Panc1 (cell line): Measurements from ENCODE around the gene CYB5B. TPM values are rescaled to one million over a fixed set of nuclear protein-coding genes. Genes with fewer than 3 reads are reported as not detected.

Experiments used
- ATAC-seq: fragments of 200-7000 bp; cut with Tn5 transposase; 2 replicates; pipeline ENCODE4 v1.9.1; 2020; ENCODE audit warnings: mild to moderate bottlenecking, moderate library complexity
- BruUV-seq: library from RNA; stranded (reverse); fragments of 400-500 nt; replicated peaks from 2 replicates; lab custom pipeline; 2021; lab: Mats Ljungman, UMichigan
- CTCF ChIA-PET: fragments of 300-600 bp; sonication (Branson Sonifier 250); formaldehyde crosslinking; loops from one replicate; lab custom pipeline; 2022; ENCODE audit warnings: antibody characterized with exemption; lab: Charles Lee
- POLR2A ChIA-PET: fragments of 300-600 bp; sonication (Branson Sonifier 250); formaldehyde crosslinking; loops from one replicate; lab custom pipeline; 2022; ENCODE audit warnings: antibody characterized with exemption; lab: Charles Lee
- DNase-seq: peaks from one replicate; pipeline ENCODE4 v3.0.0-alpha.2; 2010; ENCODE audit warnings: low read depth, low spot score
- H3K27ac ChIP-seq: 2 replicates; pipeline ENCODE4 v1.5.1; 2011; ENCODE audit warnings: mild to moderate bottlenecking, low read length, inconsistent platforms
- H3K27me3 ChIP-seq: fragments of 200-500 bp; sonication (Bioruptor generic); 2 replicates; pipeline ENCODE4 v1.6.0; 2014; ENCODE audit warnings: low read length, inconsistent platforms; ENCODE audit not compliant: control insufficient read depth, insufficient read depth
- H3K36me3 ChIP-seq: fragments of 200-500 bp; sonication (Bioruptor generic); 2 replicates; pipeline ENCODE4 v1.5.1; 2014; ENCODE audit warnings: inconsistent platforms, mild to moderate bottlenecking, low read length, moderate library complexity; ENCODE audit not compliant: control insufficient read depth, insufficient read depth
- H3K4me1 ChIP-seq: 2 replicates; pipeline ENCODE4 v1.5.1; 2011; ENCODE audit warnings: inconsistent platforms, mild to moderate bottlenecking, low read length, moderate library complexity; ENCODE audit not compliant: control insufficient read depth, insufficient read depth
- H3K4me3 ChIP-seq, 2 experiments: 2 replicates each; pipeline ENCODE4 v1.5.1; 2011 to 2012; ENCODE audit warnings: low read depth in 2 of 2, low read length in 2 of 2, mild to moderate bottlenecking in 2 of 2, inconsistent platforms in 1 of 2, moderate library complexity in 1 of 2
- H3K9me3 ChIP-seq: fragments of 200-500 bp; sonication (Bioruptor generic); 2 replicates; pipeline ENCODE4 v1.5.1; 2014; ENCODE audit warnings: low read depth, mild to moderate bottlenecking, inconsistent platforms, low read length, moderate library complexity; ENCODE audit not compliant: control insufficient read depth, insufficient read depth
- CTCF ChIP-seq: fragments of 450-650 bp; IDR thresholded peaks from 2 replicates; pipeline ENCODE4 v1.5.1; 2017; ENCODE audit warnings: mild to moderate bottlenecking
- POLR2AphosphoS5 ChIP-seq: IDR thresholded peaks from 2 replicates; pipeline ENCODE4 v1.6.1; 2012; ENCODE audit warnings: mild to moderate bottlenecking, low read depth, low read length, moderate library complexity
- SIN3A ChIP-seq: IDR thresholded peaks from 2 replicates; pipeline ENCODE4 v1.6.1; 2012; ENCODE audit warnings: low read depth, mild to moderate bottlenecking, low read length, moderate library complexity, borderline replicate concordance; ENCODE audit not compliant: insufficient read depth
- TCF7L2 ChIP-seq: IDR thresholded peaks from 2 replicates; pipeline ENCODE4 v1.6.1; 2011; ENCODE audit warnings: mild to moderate bottlenecking, low read depth, low read length, inconsistent platforms
- in situ Hi-C: cut with HindIII; loops from 2 replicates; pipeline ENCODE4 v1.10.0; 2016; ENCODE audit warnings: low sequenced_read_pairs, low pct_unique_long_range_greater_than_20kb
- intact Hi-C: fragments of 100-400 bp; cut with micrococcal nuclease; formaldehyde crosslinking; loops from one replicate; pipeline ENCODE4 v1.10.0; 2022; ENCODE audit not compliant: unreplicated experiment
- total RNA-seq: library from RNA; stranded (reverse); gene quantifications from one replicate; pipeline ENCODE4 v1.2.1, GENCODE V29; 2021; ENCODE audit not compliant: unreplicated experiment
- TF ChIP-seq, protein P1 (sequence below), 2 experiments: IDR thresholded peaks; 2 replicates each; pipeline ENCODE4 v1.6.1; 2011 to 2012; ENCODE audit warnings: low read depth in 2 of 2, control low read depth in 1 of 2, low read length in 1 of 2, mild to moderate bottlenecking in 1 of 2, moderate library complexity in 1 of 2; ENCODE audit not compliant: insufficient read depth in 1 of 2

CYB5B gene
- total RNA-seq, 1 experiment from 2014 or later: 326 TPM

DNA sequence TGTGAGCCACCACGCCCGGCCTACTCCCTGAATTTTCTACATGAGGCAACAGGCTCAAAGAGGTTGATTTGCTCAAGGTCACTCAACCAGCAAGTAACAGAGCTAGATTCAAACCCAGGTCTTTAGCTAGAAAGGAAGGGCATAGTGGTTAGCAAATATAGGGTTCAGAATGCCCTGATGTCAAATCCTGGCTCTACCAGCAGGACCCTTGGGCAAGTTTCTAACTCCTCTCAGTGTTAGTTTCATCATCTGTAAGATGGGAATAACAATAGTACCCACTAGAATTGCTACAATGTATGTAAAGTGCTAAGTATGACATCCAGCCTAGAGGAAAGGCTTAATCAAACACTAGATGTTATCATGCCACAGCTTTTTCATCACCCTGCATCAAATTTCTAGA is 19.1 kb upstream of the CYB5B start:
- ATAC-seq (no peak), DNase-seq (no peak)
- Histone ChIP-seq H3K4me3 (no peak overlapping the region), H3K27me3 (no peaks in the 10 kb centered on the region), H3K36me3 (no peaks in the 10 kb centered on the region), H3K9me3 (no peaks in the 10 kb centered on the region), H3K27ac (peak overlapping the region; percentile 95), H3K4me1 (peaks cover 47% of the 10 kb centered on the region)
- BruUV-seq: no TSS peak
- in situ Hi-C loops: no loop called here
- ChIA-PET CTCF (no interaction called here), POLR2A (no interaction called here)
- intact Hi-C loops: no loop called here
- no peak for TF ChIP-seq POLR2AphosphoS5
- TF ChIP-seq, protein P1, sequence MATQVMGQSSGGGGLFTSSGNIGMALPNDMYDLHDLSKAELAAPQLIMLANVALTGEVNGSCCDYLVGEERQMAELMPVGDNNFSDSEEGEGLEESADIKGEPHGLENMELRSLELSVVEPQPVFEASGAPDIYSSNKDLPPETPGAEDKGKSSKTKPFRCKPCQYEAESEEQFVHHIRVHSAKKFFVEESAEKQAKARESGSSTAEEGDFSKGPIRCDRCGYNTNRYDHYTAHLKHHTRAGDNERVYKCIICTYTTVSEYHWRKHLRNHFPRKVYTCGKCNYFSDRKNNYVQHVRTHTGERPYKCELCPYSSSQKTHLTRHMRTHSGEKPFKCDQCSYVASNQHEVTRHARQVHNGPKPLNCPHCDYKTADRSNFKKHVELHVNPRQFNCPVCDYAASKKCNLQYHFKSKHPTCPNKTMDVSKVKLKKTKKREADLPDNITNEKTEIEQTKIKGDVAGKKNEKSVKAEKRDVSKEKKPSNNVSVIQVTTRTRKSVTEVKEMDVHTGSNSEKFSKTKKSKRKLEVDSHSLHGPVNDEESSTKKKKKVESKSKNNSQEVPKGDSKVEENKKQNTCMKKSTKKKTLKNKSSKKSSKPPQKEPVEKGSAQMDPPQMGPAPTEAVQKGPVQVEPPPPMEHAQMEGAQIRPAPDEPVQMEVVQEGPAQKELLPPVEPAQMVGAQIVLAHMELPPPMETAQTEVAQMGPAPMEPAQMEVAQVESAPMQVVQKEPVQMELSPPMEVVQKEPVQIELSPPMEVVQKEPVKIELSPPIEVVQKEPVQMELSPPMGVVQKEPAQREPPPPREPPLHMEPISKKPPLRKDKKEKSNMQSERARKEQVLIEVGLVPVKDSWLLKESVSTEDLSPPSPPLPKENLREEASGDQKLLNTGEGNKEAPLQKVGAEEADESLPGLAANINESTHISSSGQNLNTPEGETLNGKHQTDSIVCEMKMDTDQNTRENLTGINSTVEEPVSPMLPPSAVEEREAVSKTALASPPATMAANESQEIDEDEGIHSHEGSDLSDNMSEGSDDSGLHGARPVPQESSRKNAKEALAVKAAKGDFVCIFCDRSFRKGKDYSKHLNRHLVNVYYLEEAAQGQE (IDR thresholded peaks at IDR 0.05; ENCODE audit: insufficient read depth in 1 of 2, low read depth in 2 of 2, low read length in 1 of 2): no peak
- TF ChIP-seq CTCF: no peak
- no peak for TF ChIP-seq TCF7L2
- no peak for TF ChIP-seq SIN3A

DNA sequence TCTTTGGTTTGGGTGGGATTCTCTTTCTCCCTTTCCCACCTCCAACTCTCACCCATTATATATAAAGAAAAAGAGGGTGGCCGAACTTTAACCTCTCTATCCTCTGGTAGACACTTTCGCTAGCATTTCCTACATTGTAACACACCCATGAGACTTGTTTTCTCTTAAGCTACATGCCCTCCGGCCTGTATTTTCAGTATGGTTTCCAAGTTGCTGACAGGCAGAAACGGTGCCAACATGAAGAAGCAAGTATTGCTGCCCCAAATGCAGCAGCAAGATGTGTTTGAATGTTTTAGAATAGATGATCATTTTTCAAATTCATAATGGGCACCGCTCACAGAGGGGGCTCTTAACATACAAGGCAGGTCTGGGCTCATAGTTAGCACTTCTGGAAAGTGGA is 18.7 kb upstream of the CYB5B start:
- BruUV-seq: no TSS peak
- intact Hi-C loops (no loop called here), in situ Hi-C loops (no loop called here)
- no peaks in the 10 kb centered on the region for H3K9me3 ChIP-seq
- ChIA-PET POLR2A (no interaction called here), CTCF (no interaction called here)
- peaks cover 51% of the 10 kb centered on the region for H3K4me1 ChIP-seq
- H3K4me3 ChIP-seq: no peak overlapping the region
- no peak for TF ChIP-seq SIN3A
- TF ChIP-seq, protein P1 (IDR thresholded peaks at IDR 0.05; ENCODE audit: insufficient read depth in 1 of 2, low read depth in 2 of 2, low read length in 1 of 2): no peak
- TF ChIP-seq POLR2AphosphoS5: no peak
- TF ChIP-seq CTCF: no peak
- no peak for TF ChIP-seq TCF7L2
- no peaks in the 10 kb centered on the region for H3K27me3 ChIP-seq
- no peaks in the 10 kb centered on the region for H3K36me3 ChIP-seq
- DNase-seq: no peak
- no peak for ATAC-seq
- H3K27ac ChIP-seq: peak overlapping the region; percentile 95
